DMS79 treated with DMSO at 0.1 percent for 48 hours (cell line): ENCODE data around the gene PTPRG.

Source experiments
- DNase-seq: peaks from one replicate; lab custom pipeline; 2025; lab: John Stamatoyannopoulos, UW

Gene PTPRG

DNA sequence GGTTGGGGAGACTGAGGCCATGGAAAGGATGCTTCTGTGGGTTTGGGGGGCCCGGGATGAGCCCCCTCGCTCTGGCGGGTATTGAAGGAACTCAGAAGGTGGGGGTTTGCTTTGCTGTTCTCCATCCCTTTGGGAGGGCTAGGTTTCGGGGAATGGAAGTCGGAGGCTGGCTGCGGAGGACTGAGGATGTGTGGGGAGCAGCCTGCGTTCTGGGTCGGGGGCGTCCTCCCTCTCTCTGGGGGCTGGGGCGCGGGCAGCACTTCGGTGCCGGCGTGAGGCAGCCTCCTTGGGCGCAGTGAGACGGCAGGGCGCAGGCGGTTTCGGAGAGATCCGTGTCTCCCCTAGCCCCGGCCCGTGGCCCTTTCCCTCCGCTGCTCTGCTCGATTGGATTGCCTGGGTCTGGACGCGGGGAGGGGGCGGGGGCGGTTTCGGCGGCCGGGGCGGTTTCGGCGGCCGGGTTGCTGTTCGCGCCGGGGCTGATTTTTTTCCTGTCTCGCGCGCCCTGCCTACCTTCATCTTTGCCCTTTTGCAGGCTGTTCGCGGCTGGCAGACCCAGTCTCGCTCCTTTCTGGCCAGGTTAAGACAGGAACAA, 1.4 kb downstream of the PTPRG start:
- DNase-seq, result no peak

GRCh38 chr3:61563313-61564271, 2.2 kb downstream of the PTPRG start:
- DNase-seq, result no peak

DNA sequence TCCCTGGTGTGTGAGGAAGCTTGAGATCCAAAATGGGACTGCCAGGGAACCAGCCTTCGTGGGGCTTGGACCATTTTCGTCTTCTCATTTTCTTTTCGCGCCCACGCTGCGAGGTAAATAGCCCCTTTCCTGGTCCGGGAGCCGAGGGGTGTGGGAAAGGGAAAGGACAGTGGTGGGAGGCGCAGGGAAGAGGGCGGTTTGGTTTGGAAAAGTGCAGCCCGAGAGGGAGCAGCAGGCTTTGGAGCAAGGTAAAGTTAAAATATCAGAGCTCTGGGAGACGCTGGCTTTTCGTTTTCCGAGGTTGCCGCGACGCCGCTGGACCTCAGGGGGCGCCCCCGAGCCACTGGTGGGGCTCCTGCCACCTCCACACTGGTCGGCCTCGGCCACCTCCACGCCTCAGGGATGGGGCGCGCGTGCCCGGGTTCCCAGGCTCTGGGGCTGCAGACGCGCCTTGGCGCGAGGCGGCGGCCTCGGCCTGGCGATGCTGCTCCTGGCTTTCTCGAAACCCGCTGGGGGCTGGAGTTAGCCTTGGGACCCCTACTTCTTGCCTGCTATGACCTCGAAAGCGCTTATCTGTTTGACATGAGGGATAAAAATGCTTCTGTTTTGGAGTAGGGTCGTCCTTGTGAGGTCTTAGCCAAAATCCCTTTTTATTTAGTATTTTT, 3.2 kb downstream of the PTPRG start:
- no peak for DNase-seq

DNA sequence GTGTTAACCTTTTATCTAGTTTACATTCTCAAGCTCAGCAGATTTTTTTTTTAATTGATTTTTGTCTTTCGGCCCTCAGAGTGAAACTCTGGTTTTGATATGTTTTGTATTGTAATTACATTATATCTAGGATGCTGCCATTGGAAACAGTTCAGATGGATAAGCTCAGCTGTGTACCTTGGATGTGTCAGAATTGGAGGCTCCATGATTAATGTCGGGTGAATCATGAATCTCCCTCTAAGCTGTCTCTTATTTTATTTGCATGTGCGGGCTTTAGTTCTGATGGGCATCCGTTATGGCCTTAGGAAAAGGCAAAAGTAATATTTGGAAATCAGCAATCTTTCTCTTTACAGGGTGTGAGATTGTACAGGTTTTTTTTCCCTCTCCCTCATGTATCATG, 4.2 kb downstream of the PTPRG start:
- DNase-seq, result no peak

DNA sequence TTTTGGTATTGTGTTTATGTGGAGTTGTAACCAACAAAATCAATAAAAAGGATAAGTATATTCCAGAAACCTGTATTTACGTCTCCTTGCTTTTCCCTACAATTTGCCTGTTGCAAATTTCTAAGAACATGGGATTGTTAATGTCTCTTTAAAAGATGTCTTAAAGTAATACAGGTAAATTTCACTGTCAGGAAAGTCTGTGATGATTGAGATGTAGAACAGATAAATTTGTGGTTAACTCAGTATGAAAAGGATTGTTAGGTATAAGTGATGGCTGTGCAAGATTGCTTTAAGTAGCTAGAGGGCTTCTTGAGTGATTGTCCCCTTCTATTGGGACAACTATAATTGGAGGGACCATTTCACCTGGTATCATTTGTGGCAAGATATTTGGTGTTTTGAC, 6.8 kb downstream of the PTPRG start:
- DNase-seq, result no peak

- DNase-seq, result no peak
These were observed 8.6 kb downstream of the PTPRG start for GRCh38 chr3:61569856-61570580.

DNA sequence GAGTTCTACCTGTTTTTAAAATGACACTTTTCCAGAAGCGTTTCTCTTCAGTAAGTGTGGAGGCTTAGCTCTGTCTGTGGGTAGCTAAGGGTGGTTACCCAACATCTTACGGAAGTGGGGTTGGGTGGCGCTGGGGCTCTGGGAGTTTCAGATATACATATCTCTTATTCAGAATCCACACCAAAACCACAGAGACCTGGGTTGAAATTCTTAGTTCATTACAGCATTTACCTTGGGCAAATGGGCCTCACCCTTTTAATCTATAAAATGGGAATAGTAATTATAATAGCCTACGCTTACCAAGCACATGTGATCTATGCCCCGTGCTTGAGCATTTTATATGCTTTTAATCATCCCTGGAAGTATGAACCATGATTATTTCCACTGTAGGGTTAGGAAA, 9.4 kb downstream of the PTPRG start:
- no peak for DNase-seq

GRCh38 chr3:61571516-61572336, 10.4 kb downstream of the PTPRG start:
- DNase-seq, result no peak

DNA sequence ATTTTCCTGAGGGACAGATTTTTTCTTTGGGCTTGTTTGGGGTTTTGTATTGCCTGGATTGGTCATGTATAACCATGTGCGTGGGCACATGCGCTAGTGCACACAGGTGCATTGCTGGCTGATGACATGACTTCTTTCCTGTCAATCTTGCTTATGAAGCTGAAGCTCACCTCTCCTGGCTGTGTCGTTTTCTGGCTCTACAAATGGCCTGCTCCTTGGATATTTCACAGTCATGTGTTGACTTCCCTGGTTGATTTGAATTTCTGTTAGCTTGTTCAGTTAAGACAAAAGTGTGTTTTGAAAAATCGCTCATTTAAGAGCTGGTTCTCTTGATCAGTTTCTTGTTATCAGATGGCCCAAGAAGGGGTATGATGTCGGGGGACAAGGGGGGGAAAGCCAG, 11.5 kb downstream of the PTPRG start:
- no peak for DNase-seq

GRCh38 chr3:61573441-61573840, 12.1 kb downstream of the PTPRG start:
- no peak for DNase-seq

- no peak for DNase-seq
These were observed 13.5 kb downstream of the PTPRG start for GRCh38 chr3:61574854-61575253.

DNA sequence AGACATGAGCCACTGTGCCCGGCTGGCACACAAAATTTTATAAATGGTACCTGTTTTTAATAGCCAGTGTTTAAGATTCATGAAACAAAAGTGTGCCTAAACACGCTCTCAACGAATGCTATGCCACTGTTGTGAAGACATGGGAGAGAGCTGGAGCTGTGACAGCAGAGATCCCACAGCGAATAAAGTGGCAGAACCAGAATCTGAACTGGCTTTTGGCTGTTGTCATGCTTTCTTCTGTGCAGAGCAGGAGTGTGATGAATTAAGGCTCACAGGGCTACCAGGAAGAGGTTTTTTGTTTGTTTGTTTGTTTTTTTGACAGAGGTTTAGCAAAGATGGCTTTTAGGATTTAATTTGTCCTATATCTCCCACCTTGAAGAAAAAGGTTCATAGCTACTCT, 14.5 kb downstream of the PTPRG start:
- DNase-seq, result no peak

- DNase-seq, result no peak
These were observed 16.4 kb downstream of the PTPRG start for GRCh38 chr3:61577760-61578159.

- no peak for DNase-seq
These were observed 17.4 kb downstream of the PTPRG start for GRCh38 chr3:61578667-61579367.

DNA sequence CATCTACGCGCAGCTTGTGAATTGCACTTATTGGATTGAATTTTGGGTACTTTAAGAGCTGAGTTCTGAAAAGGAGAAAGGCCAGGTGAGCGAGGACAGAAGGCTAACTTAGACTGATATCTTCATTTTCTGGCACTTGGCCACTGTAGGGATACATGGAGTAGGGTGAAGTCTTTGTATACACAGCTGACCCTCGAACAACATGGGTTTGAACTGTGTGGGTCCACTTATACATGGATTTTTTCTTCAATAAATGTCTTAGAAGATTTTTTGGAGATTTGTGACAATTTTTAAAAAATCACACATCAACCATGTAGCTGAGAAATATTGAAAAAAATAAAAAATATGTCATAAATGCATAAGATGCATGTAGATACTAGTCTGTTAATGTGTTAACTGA, 18.3 kb downstream of the PTPRG start:
- DNase-seq, result no peak

GRCh38 chr3:61580982-61581643, 19.7 kb downstream of the PTPRG start:
- no peak for DNase-seq

- no peak for DNase-seq
These were observed 20.9 kb downstream of the PTPRG start for GRCh38 chr3:61582287-61582686.

- no peak for DNase-seq
These were observed 21.5 kb downstream of the PTPRG start for GRCh38 chr3:61582846-61583245.

GRCh38 chr3:61583890-61584875, 22.8 kb downstream of the PTPRG start:
- no peak for DNase-seq
